Stimulated activated CD4-positive, alpha-beta T cell treated with anti-CD3 and anti-CD28 coated beads, Interleukin-2, amount 100 ng/mL, for 4 hours (primary cell): ENCODE results near the gene ADCY7.

Experiments used
- DNase-seq: peaks from one replicate; pipeline ENCODE4 v3.0.0-alpha.2; 2020; ENCODE audit warnings: low read depth

ADCY7 gene

DNA sequence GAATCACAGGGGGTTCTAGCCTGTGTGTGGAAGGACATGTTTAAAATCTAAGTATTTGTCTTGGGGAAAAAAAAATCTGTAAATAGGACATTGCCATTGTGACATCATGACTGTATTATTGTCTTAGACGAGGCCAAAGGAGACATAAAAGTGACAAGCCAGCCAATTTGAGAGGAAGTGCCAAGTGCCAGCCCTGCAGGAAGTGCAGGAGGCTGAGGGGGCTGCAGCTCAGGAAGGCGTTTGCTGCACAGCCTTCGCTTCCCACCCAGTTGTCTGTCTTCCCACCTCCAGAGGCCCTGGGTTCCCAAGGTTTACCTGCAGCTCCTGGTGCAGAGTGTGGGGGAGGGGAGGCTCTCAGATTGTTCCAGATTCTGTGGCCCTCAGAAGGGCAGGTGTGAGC is 1.3 kb downstream of the ADCY7 start:
- DNase-seq: no peak

DNA sequence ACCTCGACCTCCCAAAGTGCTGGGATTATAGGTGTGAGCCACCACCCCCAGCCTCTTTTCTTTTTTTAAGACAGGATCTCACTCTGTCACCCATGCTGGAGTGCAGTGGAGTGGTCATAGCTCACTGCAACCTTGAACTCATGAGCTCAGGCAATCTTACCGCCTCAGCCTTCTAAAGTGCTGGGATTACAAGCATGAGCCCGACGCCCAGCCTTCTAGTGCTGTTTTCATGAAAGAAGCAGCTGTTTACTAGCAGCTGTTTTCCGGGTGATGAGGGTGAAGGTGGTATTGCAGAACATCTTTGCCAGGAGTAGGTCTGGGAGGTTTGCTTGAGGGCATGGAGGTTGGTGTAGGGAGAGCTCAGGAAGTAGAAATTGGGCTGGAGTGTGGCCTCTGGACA is 2.0 kb downstream of the ADCY7 start:
- no peak for DNase-seq

DNA sequence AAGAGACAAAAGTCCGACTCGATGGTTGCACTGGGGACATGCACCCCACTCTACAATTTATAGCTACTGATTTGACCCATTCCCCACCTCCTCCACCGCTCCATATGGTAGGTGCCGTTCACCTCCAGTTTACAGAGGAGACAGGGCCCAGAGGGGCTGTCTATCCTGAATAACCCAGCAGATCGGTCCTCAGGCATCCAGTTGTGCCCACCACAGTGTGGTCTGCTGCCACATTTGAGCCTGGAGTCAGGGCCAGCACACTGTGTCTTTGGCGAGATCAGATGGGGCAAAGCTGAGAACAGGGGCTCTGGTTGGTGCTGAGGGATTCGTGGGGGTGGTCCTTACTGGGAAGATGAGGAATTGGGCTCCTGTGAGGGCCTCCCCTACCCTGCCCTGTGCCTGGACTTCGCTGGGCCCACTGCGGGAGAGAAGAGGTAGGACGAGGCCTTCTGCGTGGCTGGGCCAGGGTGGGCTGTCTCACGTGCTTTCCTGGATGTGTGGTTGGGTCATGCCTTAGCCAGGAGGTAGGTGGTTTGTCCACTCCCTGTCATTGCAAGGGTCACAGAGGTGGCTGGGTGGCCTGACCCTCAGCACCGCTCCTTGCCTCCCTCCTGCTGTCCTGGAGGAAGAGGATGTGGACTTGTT is 2.8 kb downstream of the ADCY7 start:
- no peak for DNase-seq

DNA sequence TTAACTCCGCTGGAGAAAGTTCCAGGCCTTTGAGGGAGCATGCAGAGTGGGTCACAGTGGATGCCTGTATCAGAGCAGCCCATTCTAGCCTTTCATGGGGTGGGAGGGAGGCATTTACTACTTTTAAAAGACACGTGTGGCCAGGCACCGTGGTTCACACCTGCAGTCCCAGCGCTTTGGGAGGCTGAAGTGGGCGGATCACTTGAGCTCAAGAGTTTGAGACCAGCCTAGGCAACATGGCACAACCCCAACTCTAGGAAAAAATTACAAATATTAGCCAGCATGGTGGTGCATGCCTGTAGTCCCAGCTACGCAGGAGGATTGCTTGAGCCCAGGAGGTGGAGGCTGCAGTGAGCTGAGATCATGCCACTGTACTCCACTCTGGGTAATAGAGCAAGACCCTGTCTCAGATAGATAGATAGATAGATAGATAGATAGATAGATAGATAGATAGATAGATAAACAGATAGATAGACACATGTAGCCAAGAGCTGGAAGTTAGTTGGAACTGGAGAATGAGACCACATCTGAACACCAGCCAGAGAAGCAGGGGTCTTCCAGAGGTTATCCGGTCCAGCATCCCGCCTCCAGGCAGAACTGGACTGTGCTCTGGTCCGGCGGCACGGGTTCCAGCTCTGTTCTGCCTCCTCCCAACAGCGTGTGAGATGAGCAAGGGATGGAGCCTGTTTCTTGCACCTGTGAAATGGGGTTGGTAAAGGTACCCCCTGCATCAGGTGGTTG is 3.6 kb downstream of the ADCY7 start:
- DNase-seq: no peak

DNA sequence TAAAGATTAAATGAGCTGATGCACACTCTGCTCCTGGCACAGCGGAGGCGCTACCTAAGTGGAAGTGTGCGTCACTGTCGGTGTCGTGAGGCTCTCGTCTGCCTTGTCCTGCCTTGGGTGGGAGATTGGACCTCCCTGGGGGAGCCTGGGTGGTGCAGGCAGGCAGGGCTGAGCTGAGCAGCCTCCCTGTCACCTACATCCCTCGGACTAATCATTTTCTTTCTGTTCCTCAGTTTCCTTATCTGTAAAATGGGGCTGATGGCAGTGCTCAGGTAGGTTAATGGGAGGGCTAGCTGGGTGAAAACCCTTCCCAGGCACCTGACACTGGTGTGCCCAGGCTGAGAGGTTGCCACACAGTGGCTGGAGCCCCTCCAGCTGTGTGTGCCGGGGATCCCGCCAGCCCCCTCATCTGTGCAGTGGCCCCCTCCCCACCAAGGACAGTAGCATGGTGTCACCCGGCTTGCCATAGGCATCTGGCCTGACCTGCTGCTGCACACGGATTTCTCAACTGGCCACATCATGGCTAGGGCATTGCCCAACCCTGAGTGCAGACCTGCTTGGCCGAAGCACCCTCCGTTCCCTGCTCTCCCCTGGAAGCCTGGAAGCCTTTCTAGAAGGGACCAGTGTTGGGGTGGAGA is 4.3 kb downstream of the ADCY7 start:
- DNase-seq: no peak

DNA sequence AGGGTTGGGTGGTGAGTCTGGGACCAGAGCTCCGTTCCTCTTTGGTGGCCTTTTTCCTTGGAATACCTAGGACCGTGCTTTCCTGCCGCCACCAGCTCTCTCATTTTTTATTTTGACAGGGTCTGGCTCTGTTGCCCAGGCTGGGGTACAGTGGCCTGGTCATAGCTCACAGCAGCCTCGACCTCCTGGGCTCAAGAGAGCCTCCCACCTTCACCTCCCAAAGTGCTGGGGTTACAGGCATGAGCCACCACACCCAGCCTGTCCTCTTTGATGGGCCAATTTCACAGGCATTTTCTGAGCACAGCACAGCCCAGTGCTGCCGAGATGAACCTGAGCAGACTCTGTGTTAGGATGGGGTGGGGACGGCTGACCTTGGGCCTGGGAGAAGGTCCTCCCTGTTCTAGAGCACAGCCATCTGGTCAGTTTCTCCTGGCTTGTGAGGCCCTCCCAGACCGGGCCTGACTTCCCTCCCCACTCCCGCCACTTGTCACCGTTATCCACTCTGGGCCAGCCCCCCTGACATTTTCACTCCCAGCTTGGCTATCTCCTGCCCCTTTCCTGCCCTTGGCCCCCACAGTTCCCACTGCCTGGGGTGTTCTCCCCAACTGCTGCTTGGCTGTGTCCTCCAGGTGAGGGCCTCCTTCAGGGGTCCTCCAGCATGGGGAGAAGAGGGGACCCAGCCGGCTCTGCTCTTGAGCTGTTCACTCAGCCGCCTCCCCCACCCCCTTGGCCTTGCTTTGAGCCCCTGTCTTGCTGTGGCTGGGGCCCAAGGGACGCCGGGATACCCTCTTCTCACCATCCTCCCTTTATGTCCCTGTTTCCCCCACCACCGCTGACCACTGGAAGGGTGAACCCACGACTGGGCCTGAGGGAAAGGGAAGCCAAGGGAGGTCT is 5.0 kb downstream of the ADCY7 start:
- DNase-seq: no peak

DNA sequence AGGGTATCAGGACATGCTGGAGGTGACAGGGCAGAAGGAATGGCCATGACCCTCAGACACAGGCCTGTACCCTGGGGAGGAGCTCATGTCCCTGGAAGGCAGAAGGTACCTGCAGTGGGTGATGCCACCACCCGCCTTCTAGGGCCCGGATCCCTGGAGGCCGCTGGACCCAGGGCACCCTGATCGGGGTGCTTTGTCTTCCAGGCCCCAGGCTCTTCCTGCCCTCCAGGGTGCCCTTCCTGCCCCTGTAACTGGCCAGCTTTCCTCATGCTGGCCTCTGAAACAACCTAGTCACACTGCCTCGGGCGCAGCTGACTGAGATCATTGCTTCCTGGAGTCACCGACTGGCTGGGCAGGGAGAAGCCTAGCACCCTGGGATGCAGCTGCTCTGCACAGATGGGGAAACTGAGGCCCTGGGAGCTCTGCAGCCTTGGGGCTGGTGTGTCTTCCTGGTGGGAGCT is 5.8 kb downstream of the ADCY7 start:
- no peak for DNase-seq

DNA sequence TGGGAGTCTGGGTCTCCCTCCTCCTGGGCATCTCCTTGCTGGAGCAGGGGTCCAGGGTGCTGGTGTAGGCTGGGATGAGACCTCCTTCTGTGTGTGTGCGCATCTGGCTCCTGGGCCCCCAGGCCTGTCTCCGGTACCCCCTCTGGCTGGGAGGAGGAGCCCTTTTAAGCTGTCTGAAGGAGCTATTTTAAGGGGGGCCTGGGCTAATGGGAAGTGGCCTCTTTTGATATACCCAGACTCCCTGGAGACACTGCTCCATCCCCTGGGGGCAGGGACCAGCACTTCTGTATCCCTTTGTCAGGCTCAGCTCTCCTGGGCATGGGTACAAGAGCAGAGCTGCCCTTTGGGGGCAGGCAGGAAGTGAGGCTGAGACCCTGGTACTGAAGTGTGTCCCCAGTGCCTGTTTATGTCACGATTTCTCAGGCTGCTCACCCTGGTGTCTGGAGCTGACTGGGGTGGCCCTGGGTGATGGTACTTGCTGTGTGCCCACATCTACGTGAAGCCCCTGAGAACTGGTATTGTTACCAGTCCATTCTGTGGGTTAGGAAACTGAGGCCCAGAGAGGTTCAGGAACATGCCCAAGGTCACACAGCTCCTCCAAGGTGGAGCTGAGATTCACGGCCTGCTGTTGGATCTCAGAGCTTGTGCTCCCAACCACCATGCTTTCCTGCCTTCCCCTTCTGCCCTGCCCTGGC is 6.5 kb downstream of the ADCY7 start:
- DNase-seq: no peak

DNA sequence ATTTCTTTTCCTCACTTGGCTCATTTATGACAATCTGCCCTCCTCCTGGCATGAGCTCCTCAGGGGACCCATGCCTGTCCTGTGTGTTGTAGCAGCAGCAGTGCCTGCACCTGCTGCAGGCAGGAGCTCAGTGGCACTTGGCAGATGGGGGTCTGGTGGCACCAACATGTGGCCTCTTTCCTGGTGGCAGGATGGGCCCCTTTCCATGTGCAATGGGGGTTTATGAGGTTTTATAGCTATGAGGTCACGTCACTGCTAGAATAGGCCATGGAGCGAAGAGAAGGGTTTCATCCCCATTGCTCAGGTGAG is 7.0 kb downstream of the ADCY7 start:
- DNase-seq: no peak

DNA sequence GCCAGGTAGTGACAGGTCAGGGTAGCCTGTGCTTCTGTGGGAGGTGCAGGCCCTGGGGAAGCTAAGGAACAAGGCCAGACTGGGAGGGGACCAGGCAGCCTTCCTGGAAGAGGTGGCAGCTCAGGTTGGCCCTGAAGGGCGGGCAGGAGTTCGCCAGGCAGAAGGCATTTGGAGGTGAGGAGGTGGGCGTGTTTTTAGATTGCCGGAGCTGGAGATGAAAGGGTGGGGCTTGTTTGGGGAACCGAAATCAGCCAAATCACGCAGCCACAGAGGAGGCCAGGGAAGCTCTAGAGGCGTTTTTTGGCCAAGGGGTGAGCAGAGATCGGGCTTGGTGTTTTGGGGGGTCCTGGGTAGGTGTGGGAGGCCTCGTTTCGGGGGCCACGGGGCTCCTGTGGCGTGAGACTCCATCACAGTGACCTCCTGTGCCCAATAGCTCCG is 7.6 kb downstream of the ADCY7 start:
- no peak for DNase-seq

DNA sequence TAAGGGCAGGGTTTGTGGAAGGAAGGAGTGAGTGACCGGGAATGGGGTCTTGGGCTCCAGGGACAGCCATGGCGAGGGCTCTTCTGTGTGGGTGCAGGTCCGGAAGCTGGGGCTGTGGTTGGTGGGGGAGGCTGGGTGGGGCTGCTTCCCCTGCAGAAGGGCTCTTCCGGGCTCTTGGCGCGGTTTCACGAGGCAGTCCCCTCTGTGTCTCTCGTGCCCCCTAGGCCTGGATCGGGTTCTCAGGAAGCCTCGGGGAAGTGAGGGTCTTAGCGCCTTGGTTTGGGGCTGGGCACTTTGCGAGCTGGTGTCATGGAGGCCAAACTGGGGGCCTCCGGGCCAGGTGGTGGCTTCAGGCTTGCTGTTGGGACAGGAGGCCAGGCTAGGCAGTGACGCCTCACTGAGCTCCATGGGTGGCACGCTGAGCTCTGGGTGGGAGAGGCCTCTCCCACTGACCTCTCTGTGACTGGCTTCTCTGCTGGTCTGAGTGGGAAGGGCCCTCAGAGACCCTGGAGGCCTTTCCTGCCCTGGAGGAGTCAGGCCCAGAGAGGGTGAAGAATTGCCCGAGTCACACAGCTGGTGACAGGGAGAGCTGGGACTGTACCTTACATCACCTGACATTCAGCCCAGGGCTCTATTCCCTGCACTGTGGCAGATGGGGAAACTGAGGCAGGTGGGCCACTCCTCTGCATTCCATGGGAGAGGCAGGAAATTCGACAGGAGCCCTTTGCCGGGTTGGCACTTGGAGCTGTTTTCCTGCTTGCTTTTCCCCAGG is 8.2 kb downstream of the ADCY7 start:
- DNase-seq: peak; percentile 26

DNA sequence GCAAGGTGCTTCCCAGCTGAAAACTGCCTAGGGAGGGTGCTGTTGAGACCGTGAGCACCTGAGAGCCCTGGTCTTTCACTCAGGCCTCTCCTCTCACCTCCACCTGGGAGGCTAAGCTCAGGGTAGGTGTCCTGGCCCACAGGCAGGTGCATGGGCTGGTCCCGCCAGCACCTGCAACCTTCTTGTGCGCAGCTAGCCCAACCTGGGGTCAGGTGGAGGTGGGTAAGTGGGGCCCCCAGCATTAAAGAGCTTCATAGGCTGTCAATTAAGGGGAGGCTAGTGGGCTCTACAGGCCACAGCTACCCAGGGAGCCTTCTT is 8.7 kb downstream of the ADCY7 start:
- no peak for DNase-seq

DNA sequence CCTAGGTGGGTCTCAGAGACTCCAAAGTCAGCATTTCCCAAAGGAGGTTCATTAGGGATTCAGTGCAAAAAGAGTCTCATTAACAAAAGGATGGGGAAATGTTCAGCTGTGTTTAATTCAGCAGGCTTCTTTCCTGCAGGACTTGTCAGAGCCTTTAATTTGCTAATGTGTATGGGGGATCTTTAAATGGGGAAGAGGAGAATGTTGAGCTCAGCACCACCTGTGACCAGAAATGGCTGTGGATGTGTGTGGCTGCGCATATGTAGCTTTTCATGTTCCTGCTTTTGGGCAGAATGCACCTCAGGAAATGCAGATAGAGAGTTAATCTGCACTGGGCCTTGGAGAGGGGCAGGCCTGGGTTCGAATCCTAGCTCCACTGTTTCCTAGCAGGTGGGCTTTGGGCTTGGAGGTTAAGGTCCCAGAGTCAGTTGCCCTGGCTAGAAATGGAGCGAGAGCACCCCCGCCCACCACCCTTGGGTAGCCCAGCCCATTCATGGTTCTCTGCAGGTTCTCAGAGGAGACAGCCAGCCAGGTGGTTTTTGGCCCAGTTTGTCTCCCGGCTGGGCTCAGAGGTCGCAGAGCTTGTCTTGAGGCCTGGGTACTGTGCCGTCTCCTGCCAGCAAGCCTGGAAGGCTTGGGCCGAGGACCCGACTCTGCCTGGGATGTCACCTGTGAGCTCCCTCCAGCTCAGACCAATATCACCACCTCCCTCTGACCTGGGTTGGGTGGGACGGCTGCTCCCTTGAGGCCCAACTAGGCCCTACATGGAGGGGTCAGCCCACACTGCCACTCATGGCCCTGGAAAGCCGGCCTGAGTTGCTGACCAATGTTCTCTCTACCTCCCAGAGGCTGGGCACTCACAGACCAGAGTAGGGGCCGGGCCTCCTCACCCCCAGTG is 9.3 kb downstream of the ADCY7 start:
- DNase-seq: no peak

DNA sequence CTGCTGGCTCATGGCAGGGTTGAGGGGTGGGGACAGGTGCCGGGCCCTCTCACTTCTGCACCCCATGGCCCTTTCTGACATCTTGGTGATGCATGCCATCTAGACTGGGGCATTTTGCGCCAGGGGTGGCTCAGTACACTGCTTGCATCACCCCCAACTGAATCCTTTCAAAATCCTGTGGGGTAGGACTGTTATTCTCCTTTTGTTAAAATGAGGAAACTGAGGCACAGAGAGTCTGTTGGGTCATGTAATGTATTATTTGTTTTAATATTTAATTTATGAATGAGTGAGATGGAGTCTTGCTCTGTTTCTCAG is 9.9 kb downstream of the ADCY7 start:
- no peak for DNase-seq

DNA sequence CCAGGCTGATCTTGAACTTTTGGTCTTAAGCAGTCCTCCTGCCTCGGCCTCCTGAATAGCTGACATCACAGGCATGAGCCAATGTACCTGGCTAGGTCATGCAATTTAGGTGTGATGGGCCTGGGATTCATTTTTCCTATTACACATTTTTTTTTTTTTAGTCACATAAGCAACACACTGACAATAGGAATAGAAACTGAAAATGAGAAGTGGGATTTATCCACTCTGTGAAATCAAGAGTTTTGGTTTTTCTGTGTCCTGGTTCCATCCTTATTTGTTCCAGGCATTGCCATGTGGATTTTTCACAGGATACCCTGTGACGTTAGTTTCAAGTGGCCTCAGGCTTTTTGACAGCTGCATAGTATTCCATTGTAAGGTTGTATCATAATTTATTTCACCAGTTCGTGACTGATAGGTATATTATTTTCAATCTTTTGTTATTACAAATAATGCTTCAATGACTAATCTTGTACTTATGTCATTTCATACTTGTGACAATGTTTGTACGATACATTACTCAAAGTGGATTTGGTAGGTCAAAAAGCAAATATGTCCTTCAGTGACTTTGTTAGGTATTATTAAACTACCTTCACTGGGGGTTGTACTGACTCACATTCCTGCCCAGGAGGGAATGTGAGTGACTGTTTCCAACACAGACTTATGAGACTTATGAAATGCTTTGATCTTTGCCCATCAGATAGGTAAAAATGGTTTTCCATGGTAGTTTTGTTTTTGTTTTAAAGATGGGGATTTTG is 10.6 kb downstream of the ADCY7 start:
- no peak for DNase-seq

DNA sequence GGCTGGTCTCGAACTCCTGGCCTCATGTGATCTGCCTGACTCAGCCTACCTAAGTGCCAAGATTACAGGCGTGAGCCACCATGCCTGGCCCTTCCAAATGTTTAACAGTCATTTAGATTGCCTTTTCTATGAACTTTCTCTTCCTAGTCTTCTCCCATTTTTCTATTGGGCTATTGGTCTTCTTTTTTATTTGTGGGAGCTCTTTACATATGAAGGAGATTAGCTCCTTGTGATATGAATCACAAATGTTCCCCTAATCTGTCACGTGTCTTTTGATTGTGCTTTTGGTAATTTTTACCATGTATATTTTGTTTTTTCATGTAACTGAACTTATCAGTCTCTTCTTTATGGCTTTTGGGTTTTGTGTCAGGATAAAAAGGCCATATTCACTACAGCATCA is 11.9 kb downstream of the ADCY7 start:
- DNase-seq: no peak

DNA sequence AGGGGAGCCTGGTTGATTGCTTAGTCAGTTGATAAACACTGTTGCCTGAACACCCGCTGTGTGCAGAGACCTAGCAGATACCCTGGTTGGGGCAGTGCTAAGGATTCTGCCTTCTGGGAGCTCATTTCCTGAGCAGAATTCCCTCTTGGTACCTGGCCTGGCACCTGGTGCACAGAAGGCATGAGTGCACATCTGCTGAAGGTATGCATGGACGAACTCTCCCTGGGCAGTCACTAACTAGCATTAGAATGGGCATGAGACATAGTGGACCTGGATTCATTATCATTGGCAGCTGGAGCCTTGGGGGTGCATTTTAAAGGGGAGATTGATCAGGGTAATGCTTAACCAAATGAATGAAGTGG is 13.1 kb downstream of the ADCY7 start:
- DNase-seq: no peak

DNA sequence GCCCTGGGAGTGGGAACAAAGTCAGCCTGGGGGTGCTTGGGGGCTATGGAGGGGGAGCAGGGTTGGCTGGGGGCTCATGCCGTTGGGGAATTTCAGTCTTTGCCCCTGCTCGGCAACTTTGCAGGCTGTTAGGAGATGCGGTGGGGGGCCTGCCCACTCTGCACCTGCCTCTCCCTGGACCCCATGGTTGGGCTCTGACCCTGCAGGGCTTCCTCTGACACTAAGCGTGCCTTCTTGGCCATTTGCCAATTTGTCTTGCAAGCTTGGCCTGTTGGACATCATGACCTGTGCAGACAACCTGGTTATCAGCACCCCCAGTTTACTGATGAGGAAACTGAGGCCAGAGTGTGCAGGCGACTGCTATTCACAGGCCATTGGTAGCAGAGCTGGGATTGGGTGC is 14.6 kb downstream of the ADCY7 start:
- DNase-seq: no peak

DNA sequence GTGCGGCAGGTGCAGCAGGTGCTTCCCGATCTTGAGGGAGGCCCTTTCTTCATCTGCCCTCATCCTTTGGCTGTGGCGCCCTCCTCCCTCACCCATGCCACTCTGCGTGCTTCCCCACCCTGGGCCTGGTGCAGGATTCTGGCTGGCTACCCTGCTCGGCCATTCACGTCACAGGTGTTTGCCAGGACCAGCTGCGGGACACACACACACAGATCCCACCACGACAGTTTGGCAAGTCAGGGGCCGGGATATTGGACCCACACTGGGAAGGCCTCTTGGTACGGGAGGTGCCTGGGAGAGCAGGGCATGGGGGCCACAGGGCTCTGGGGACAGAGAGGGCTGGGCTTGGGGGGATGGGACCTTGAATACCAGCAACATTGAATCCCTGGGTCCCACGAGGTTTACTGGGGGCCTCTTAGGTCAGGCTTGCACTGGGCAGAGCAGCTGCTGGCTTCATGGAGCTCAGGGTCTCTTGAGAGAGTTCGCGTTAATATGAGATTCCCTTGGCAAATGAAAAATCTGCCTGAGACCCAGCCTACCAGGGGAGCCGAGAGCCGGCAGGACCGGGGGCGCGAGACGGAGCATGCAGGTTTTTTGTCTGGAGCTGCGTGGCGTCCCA is 15.1 kb downstream of the ADCY7 start:
- no peak for DNase-seq
